H1 (cell line): Measurements from ENCODE around the gene PLBD2. TPM values are rescaled to one million over a fixed set of nuclear protein-coding genes. Genes with fewer than 3 reads are reported as not detected.

Experiments used
- CTCF ChIA-PET: fragments of 300-600 bp; sonication (Branson Sonifier 250); formaldehyde crosslinking; loops from one replicate; lab custom pipeline; 2021; ENCODE audit not compliant: partially characterized antibody; lab: Charles Lee
- POLR2A ChIA-PET: fragments of 300-600 bp; sonication (Branson Sonifier 250); formaldehyde crosslinking; loops from one replicate; lab custom pipeline; 2021; ENCODE audit warnings: inconsistent platforms; ENCODE audit not compliant: partially characterized antibody; lab: Charles Lee
- DNase-seq, 2 experiments: peaks; one replicate each; pipeline versions ENCODE4 v3.0.0 to v3.0.0-alpha.2; 2010 to 2022; ENCODE audit warnings: low spot score in 2 of 2, low read depth in 1 of 2, mixed read lengths in 1 of 2
- FAIRE-seq: peaks from 2 replicates; lab custom pipeline; 2011; peaks lifted over from hg19 to GRCh38; lab: Jason Lieb, UNC
- H2AFZ ChIP-seq: 2 replicates; pipeline ENCODE4 v1.8.1; 2012; ENCODE audit warnings: low read length, inconsistent platforms
- H2AK5ac ChIP-seq: 2 replicates; pipeline ENCODE4 v1.6.1; 2013; ENCODE audit warnings: low read depth, low read length
- H2BK120ac ChIP-seq: replicated peaks from 2 replicates; pipeline ENCODE3; 2013; ENCODE audit warnings: low read depth, low read length, inconsistent platforms
- H2BK12ac ChIP-seq: 2 replicates; pipeline ENCODE4 v1.6.1; 2013; ENCODE audit warnings: low read depth, low read length
- H2BK15ac ChIP-seq: 2 replicates; pipeline ENCODE4 v1.6.1; 2013; ENCODE audit warnings: low read length
- H2BK20ac ChIP-seq: 2 replicates; pipeline ENCODE4 v1.6.1; 2013; ENCODE audit warnings: low read length
- H2BK5ac ChIP-seq: 2 replicates; pipeline ENCODE4 v1.6.1; 2013; ENCODE audit warnings: low read depth, low read length
- H3K14ac ChIP-seq: 2 replicates; pipeline ENCODE4 v1.6.1; 2013; ENCODE audit warnings: inconsistent platforms; ENCODE audit not compliant: insufficient read length
- H3K18ac ChIP-seq: 2 replicates; pipeline ENCODE4 v1.6.1; 2013; ENCODE audit warnings: low read length; ENCODE audit errors: extremely low read depth
- H3K23ac ChIP-seq: 2 replicates; pipeline ENCODE4 v1.6.1; 2013; ENCODE audit warnings: inconsistent platforms; ENCODE audit not compliant: insufficient read length
- H3K23me2 ChIP-seq: 2 replicates; pipeline ENCODE4 v1.6.1; 2013; ENCODE audit warnings: low read depth, low read length
- H3K27ac ChIP-seq: 2 replicates; pipeline ENCODE4 v1.6.1; 2011; ENCODE audit warnings: low read depth, low read length, inconsistent platforms
- H3K27me3 ChIP-seq, 4 experiments: replicated peaks in 1 of 4; 1 replicate in 1 of 4; 2 replicates in 3 of 4; pipeline versions ENCODE4 v1.6.1 to v1.8.1; 2011 to 2013; ENCODE audit warnings: low read length in 3 of 4, mild to moderate bottlenecking in 3 of 4, inconsistent platforms in 2 of 4, mixed read lengths in 2 of 4, moderate library complexity in 1 of 4; ENCODE audit not compliant: control insufficient read depth in 3 of 4, insufficient read depth in 3 of 4; ENCODE audit errors: extremely low read depth in 1 of 4
- H3K36me3 ChIP-seq, 4 experiments: 2 replicates each; pipeline versions ENCODE4 v1.6.1 to v1.8.1; 2011 to 2013; ENCODE audit warnings: mild to moderate bottlenecking in 4 of 4, low read length in 3 of 4, moderate library complexity in 2 of 4, control low read depth in 1 of 4, inconsistent platforms in 1 of 4; ENCODE audit not compliant: insufficient read depth in 4 of 4, control insufficient read depth in 2 of 4
- H3K4ac ChIP-seq: replicated peaks from 2 replicates; pipeline ENCODE3; 2013; ENCODE audit warnings: low read length, low read depth, mixed read lengths, inconsistent platforms; ENCODE audit not compliant: insufficient read length
- H3K4me1 ChIP-seq, 4 experiments: replicated peaks in 1 of 4; 1 replicate in 1 of 4; 2 replicates in 3 of 4; pipeline versions ENCODE4 v1.6.1 to v1.8.1; 2011 to 2013; ENCODE audit warnings: low read length in 3 of 4, inconsistent platforms in 2 of 4, mixed read lengths in 1 of 4; ENCODE audit not compliant: insufficient read depth in 4 of 4, control insufficient read depth in 3 of 4
- H3K4me2 ChIP-seq, 2 experiments: 2 replicates each; pipeline versions ENCODE4 v1.6.1 to v1.8.1; 2011 to 2013; ENCODE audit warnings: low read depth in 2 of 2, low read length in 2 of 2, control low read depth in 1 of 2, inconsistent platforms in 1 of 2, mild to moderate bottlenecking in 1 of 2; ENCODE audit not compliant: insufficient read depth in 1 of 2
- H3K4me3 ChIP-seq, 4 experiments: fragments of 200-600, 300-600 bp in 1 of 4; sonication (generic), shearing (Covaris generic), sonication (Bioruptor Twin) in 1 of 4; 2 replicates each; pipeline versions ENCODE4 v1.5.1 to v1.8.1; 2011 to 2016; ENCODE audit warnings: low read length in 4 of 4, low read depth in 3 of 4, control low read depth in 2 of 4, inconsistent platforms in 2 of 4, mild to moderate bottlenecking in 2 of 4, mixed read lengths in 1 of 4, moderate library complexity in 1 of 4; ENCODE audit not compliant: insufficient read depth in 2 of 4; ENCODE audit errors: extremely low read depth in 1 of 4
- H3K56ac ChIP-seq: replicated peaks from 2 replicates; pipeline ENCODE3; 2013; ENCODE audit warnings: low read depth, mild to moderate bottlenecking, mixed read lengths, low read length, inconsistent platforms; ENCODE audit not compliant: insufficient read length
- H3K79me1 ChIP-seq: 2 replicates; pipeline ENCODE4 v1.6.1; 2013; ENCODE audit warnings: low read depth, low read length, control low read depth
- H3K79me2 ChIP-seq, 2 experiments: 2 replicates each; pipeline versions ENCODE4 v1.6.1 to v1.8.1; 2012 to 2013; ENCODE audit warnings: low read length in 2 of 2, mild to moderate bottlenecking in 2 of 2, inconsistent platforms in 1 of 2; ENCODE audit not compliant: insufficient read depth in 2 of 2, control insufficient read depth in 1 of 2
- H3K9ac ChIP-seq, 4 experiments: replicated peaks in 1 of 4; 1 replicate in 1 of 4; 2 replicates in 3 of 4; pipeline versions ENCODE4 v1.6.1 to v1.8.1; 2011 to 2013; ENCODE audit warnings: low read depth in 3 of 4, low read length in 3 of 4, control low read depth in 2 of 4, mild to moderate bottlenecking in 2 of 4, moderate library complexity in 2 of 4, inconsistent platforms in 1 of 4; ENCODE audit errors: extremely low read depth in 1 of 4
- H3K9me3 ChIP-seq, 2 experiments: 2 replicates each; pipeline versions ENCODE4 v1.6.1 to v1.8.1; 2012 to 2013; ENCODE audit warnings: mild to moderate bottlenecking in 2 of 2, moderate library complexity in 2 of 2, control low read depth in 1 of 2, inconsistent platforms in 1 of 2, low read depth in 1 of 2, low read length in 1 of 2, mixed read lengths in 1 of 2; ENCODE audit not compliant: insufficient read depth in 2 of 2
- H4K20me1 ChIP-seq, 2 experiments: replicated peaks in 1 of 2; 2 replicates each; pipeline versions ENCODE3 to v1.8.1; 2011 to 2013; ENCODE audit warnings: inconsistent platforms in 2 of 2, low read length in 2 of 2, mild to moderate bottlenecking in 1 of 2; ENCODE audit not compliant: insufficient read depth in 2 of 2, control insufficient read depth in 1 of 2
- H4K5ac ChIP-seq: 2 replicates; pipeline ENCODE4 v1.6.1; 2013; ENCODE audit warnings: low read length, low read depth, mixed read lengths, inconsistent platforms; ENCODE audit not compliant: insufficient read length
- H4K8ac ChIP-seq: 2 replicates; pipeline ENCODE4 v1.8.0; 2013; ENCODE audit warnings: mild to moderate bottlenecking, moderate library complexity, low read length, inconsistent platforms; ENCODE audit not compliant: insufficient read depth; ENCODE audit errors: extremely low read depth
- H4K91ac ChIP-seq: replicated peaks from 2 replicates; pipeline ENCODE3; 2013; ENCODE audit warnings: low read length, mixed read lengths, inconsistent platforms; ENCODE audit not compliant: insufficient read length
- CHD2 ChIP-seq: IDR thresholded peaks from 2 replicates; pipeline ENCODE4 v1.6.1; 2012; ENCODE audit warnings: low read length, improper control_type of control experiment
- CREB1 ChIP-seq: IDR thresholded peaks from 2 replicates; pipeline ENCODE4 v1.6.1; 2012; ENCODE audit warnings: inconsistent platforms
- E2F6 ChIP-seq: IDR thresholded peaks from 2 replicates; pipeline ENCODE4 v1.6.1; 2012; ENCODE audit warnings: inconsistent platforms
- EP300 ChIP-seq, 2 experiments: IDR thresholded peaks; 1 replicate in 1 of 2; 2 replicates in 1 of 2; pipeline ENCODE4 v1.6.1; 2011 to 2012; ENCODE audit warnings: low read depth in 2 of 2, low read length in 2 of 2, mild to moderate bottlenecking in 2 of 2, borderline replicate concordance in 1 of 2, inconsistent platforms in 1 of 2, moderate library complexity in 1 of 2
- FOSL1 ChIP-seq: IDR thresholded peaks from 2 replicates; pipeline ENCODE4 v1.6.1; 2011; ENCODE audit warnings: mild to moderate bottlenecking, low read depth, low read length, moderate library complexity; ENCODE audit not compliant: insufficient read depth
- JUND ChIP-seq: IDR thresholded peaks from 2 replicates; pipeline ENCODE4 v1.6.1; 2011; ENCODE audit warnings: mild to moderate bottlenecking, improper control_type of control experiment, low read length
- NRF1 ChIP-seq: IDR thresholded peaks from 2 replicates; pipeline ENCODE4 v1.6.1; 2011; ENCODE audit warnings: mild to moderate bottlenecking, low read depth, low read length, improper control_type of control experiment
- POLR2A ChIP-seq, 2 experiments: IDR thresholded peaks; 1 replicate in 1 of 2; 2 replicates in 1 of 2; pipeline ENCODE4 v1.6.1; 2011; ENCODE audit warnings: low read depth in 2 of 2, low read length in 2 of 2, mild to moderate bottlenecking in 2 of 2; ENCODE audit errors: control extremely low read depth in 1 of 2
- RBBP5 ChIP-seq: IDR thresholded peaks from 2 replicates; pipeline ENCODE4 v1.7.1; 2012; ENCODE audit warnings: low read depth, mild to moderate bottlenecking, inconsistent platforms, low read length, moderate library complexity, borderline replicate concordance
- SIX5 ChIP-seq: IDR thresholded peaks from 2 replicates; pipeline ENCODE4 v1.6.1; 2011; ENCODE audit warnings: mild to moderate bottlenecking, low read depth, low read length
- SUZ12 ChIP-seq: fragments of 200-600 bp; sonication (generic); IDR thresholded peaks from 2 replicates; pipeline ENCODE4 v1.6.1; 2012; ENCODE audit warnings: mild to moderate bottlenecking, inconsistent platforms, low read length, moderate library complexity, mixed read lengths
- WGBS, 2 experiments: shearing (Covaris generic) in 1 of 2; methylation state at CpG; one replicate each; pipeline versions ENCODE4 v1.1.6 to v1.1.7; 2013 to 2015; ENCODE audit warnings: low lambda C conversion rate in 2 of 2, mixed read lengths in 2 of 2, inconsistent platforms in 1 of 2, low coverage in 1 of 2, missing lambda C conversion rate in 1 of 2; ENCODE audit not compliant: insufficient replicate concordance in 2 of 2, insufficient coverage in 1 of 2, insufficient read length in 1 of 2; ENCODE audit errors: extremely low coverage in 1 of 2, missing lambda C conversion rate in 1 of 2; 5-methylcytosine and 5-hydroxymethylcytosine counted together
- polyA plus RNA-seq, 7 experiments: library from polyadenylated mRNA; depleted of rRNA in 3 of 7; stranded (reverse) in 5 of 7; unstranded in 2 of 7; fragments of >200 nt in 5 of 7; fragments of 200-250 nt in 2 of 7; gene quantifications; 1 replicate in 5 of 7; 2 replicates in 1 of 7; 4 replicates in 1 of 7; pipeline versions ENCODE4 v1.2.1 to v1.2.3, GENCODE V29; 2011 to 2013; ENCODE audit warnings: missing spikeins in 2 of 7, mixed read lengths in 2 of 7
- total RNA-seq: library from RNA; stranded (reverse); fragmentation: NEBNext Ultra II Directional; extraction: Animal tissue kit (Norgen Biotek cat#: 25700); gene quantifications from 2 replicates; pipeline ENCODE4 v1.2.1, GENCODE V29; 2021

PLBD2 gene
- total and polyA plus RNA-seq, 2 of the 8 experiments (the other 6 are each of a cell fraction or from before 2014, with no cell fraction given): 16.8 to 33.5 TPM

- 61% methylated on average over 4 of the region's 5 CpGs; no CpG with 5 or more reads in 1 of the 2 experiments for WGBS, 2 experiments
- POLR2A ChIA-PET: interaction anchor here (0.8 to 1.0 kb wide), 2 partner anchors 13 to 65 kb away, joined by 3 to 4 read pairs; no protein-coding TSS in a partner anchor
- DNase-seq (no peak), FAIRE-seq (no peak)
- Histone ChIP-seq H2BK12ac (no peak overlapping the region), H3K4me2 (no peak overlapping the region), H3K4me1 (0 out of 7 replicates have a peak, but pooled peaks cover 0 to 2% (median under 1%) of the 10 kb centered on the region in 4 experiments), H3K14ac (no peak overlapping the region), H2AK5ac (no peak overlapping the region), H3K23ac (no peak overlapping the region), H3K4ac (no peak overlapping the region), H3K23me2 (no peaks in the 10 kb centered on the region), H2BK5ac (no peak overlapping the region), H3K9me3 (no peaks in the 10 kb centered on the region), H3K27me3 (no peaks in the 10 kb centered on the region), H3K27ac (no peak overlapping the region), H3K56ac (no peak overlapping the region), H2AFZ (no peak overlapping the region), H2BK15ac (no peak overlapping the region), H3K36me3 (no peaks in the 10 kb centered on the region), H4K20me1 (peaks cover 0 to 1% of the 10 kb centered on the region in 2 experiments), H2BK20ac (no peak overlapping the region), H4K8ac (no peak overlapping the region), H4K91ac (no peak overlapping the region), H3K79me2 (no peaks in the 10 kb centered on the region), H2BK120ac (no peak overlapping the region), H3K79me1 (no peaks in the 10 kb centered on the region), H3K9ac (no peak overlapping the region), H3K18ac (no peak overlapping the region), H3K4me3 (no peak overlapping the region), H4K5ac (no peak overlapping the region)
- TF ChIP-seq RBBP5 (no peak), CHD2 (no peak), E2F6 (no peak), CREB1 (no peak), EP300 (IDR thresholded peaks at IDR 0.05; ENCODE audit: borderline replicate concordance in 1 of 2, low read depth in 2 of 2, low read length in 2 of 2) (no peak), FOSL1 (no peak), POLR2A (IDR thresholded peaks at IDR 0.05; ENCODE audit: control extremely low read depth in 1 of 2, low read depth in 2 of 2, low read length in 2 of 2) (no peak), JUND (no peak), SIX5 (no peak), NRF1 (no peak), SUZ12 (no peak)
- CTCF ChIA-PET: interaction anchor here (0.6 to 1.5 kb wide), 4 partner anchors 17 to 297 kb away, joined by 3 to 5 read pairs (median 3); no protein-coding TSS in a partner anchor
Observed at GRCh38 chr12:113328368-113328889, 30.0 kb upstream of the PLBD2 start.
